ENCODE data around the gene HOXD4.
A peak's percentile ranks its signal among the peaks of the same experiment; 100 is the strongest.

HOXD4 gene

DNA sequence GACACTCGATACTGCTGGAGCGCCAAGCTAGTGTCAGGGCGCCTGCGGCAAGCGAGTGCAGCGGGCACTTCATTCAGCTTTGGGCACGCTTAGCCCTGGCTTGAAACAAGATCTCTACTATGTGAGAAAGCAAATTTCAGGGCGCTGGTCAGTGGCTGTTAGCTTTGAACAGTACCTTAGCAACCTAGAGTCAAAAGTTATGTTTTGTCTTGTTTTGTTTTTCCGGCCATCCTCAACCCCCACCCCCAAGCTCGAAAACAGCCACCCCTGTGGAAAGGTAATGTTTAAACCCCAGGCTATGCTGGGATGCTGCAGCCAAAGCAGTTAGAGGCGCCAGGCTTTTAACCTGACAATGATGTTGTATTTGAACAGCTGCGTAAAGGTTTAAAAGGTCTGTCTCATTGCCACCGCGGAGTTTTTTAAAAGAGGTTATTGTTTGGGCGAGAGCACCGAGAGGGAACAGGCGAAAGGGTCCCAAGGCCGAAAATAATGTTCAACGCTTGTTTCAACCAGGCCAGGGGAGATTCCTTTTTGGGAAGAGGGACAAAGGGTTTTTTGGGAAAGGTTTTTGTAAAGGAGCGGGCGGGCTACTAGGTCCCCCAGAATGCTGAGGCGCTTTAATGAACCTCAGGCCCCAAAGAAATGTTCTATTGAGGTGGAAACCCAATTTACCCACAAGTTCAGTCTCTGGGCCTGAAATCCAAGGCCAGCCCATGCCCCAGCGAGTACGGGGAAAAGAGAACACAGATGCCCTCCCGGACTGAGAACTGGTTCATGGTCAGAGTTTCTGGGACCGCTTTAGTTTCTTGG lies 37.0 kb upstream of the HOXD4 start:
- no peak for DNase-seq

DNA sequence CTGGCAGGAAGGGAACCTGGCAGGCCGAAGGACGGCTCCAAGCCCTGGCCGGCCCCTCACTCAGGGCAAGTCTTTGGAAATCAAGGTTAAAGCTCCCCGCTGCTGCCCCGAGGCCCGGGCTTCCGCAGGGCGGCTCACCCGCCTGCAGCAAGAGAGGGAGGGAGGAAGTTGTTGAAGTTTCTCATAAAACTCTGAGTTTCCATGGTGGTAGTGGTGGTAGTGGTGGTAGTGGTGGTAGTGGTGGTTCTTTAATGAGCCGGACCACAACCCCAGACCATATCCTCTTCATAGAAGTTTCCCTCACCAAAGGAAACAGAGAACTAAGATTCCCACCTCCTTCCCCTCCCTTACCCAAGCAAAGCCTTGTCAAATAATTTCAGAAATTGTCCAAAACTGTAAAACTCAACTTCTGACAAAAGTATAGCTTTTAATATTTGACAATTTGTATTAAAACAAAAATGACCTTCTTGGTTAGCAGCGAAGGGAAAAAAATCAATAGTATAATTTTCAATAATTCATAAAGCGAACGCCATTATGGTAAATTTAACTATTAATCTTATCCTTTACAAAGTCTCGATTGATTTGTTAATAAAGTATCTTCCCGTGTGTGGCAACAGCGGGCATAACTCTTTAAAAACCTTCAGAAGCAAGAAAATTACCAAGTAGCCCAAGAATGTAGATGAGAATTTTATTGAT lies 36.3 kb upstream of the HOXD4 start:
- DNase-seq: no peak

GRCh38 chr2:176115883-176116813 lies 35.2 kb upstream of the HOXD4 start, which contains the start of gene HOXD10:
TSS of gene HOXD10 (plus strand) at chr2:176116778. CDS start at chr2:176116834, 56 bp downstream.
- no peak for DNase-seq

DNA sequence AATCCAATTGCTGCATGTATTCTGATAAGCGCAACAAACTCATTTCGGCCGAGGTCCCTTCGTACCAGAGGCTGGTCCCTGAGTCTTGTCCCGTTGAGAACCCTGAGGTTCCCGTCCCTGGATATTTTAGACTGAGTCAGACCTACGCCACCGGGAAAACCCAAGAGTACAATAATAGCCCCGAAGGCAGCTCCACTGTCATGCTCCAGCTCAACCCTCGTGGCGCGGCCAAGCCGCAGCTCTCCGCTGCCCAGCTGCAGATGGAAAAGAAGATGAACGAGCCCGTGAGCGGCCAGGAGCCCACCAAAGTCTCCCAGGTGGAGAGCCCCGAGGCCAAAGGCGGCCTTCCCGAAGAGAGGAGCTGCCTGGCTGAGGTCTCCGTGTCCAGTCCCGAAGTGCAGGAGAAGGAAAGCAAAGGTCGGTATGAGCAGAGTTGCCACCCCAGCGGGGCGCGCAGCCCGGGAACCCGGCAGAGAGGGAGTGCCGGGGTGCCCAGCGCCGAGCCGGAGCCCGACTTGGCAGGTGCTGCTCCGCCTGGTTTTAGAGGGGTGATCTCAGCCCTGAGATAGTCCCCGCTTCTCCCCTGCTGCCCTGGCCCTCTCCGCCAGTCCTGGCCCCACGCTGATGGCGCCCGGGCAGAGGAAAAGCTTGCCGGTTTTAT lies 34.1 kb upstream of the HOXD4 start:
- DNase-seq: no peak

DNA sequence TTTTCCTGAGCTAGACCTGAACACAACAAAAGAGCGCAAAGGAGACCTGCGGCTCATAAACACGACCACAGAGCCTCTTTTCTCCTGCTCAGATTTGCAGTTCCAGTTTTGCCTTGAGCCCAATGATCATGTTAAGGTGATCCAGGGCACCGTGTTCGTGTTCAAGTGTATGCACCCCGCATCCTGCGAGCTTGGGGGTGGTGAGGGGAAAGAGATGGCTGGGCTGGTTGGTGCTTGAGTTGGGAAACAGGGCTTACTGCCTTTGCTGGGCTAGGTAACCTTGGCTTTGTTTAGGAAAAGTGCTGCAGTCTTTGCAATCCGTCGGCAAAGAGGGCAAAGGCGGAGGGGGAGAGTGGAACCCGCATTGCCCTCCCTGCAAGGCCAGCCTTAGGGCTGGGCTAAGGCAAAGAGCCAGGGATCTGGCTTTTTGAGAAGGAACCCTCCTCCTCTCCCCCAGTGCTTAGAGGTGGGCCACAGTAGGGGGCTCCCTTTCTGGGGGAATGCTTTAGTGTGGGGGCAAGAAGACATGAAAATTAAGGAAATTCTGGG lies 33.5 kb upstream of the HOXD4 start:
- DNase-seq: no peak

DNA sequence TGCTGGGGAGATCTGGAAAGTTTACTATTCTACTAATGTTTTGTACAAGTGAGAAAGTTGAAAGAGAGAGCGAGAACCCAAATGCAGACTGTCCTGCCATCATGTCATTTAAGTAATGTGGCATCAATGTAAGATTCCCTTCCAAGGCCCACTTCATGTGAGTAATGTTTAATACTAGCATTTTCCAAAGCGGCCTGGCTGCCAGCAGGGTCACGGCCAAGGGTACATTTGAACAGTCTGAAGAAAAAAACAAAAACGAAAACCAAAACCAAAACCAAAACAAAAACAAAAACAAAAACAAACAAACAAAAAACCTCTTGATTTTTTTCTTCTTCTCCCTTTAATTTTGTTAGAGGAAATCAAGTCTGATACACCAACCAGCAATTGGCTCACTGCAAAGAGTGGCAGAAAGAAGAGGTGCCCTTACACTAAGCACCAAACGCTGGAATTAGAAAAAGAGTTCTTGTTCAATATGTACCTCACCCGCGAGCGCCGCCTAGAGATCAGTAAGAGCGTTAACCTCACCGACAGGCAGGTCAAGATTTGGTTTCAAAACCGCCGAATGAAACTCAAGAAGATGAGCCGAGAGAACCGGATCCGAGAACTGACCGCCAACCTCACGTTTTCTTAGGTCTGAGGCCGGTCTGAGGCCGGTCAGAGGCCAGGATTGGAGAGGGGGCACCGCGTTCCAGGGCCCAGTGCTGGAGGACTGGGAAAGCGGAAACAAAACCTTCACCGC lies 32.6 kb upstream of the HOXD4 start:
- DNase-seq: no peak

DNA sequence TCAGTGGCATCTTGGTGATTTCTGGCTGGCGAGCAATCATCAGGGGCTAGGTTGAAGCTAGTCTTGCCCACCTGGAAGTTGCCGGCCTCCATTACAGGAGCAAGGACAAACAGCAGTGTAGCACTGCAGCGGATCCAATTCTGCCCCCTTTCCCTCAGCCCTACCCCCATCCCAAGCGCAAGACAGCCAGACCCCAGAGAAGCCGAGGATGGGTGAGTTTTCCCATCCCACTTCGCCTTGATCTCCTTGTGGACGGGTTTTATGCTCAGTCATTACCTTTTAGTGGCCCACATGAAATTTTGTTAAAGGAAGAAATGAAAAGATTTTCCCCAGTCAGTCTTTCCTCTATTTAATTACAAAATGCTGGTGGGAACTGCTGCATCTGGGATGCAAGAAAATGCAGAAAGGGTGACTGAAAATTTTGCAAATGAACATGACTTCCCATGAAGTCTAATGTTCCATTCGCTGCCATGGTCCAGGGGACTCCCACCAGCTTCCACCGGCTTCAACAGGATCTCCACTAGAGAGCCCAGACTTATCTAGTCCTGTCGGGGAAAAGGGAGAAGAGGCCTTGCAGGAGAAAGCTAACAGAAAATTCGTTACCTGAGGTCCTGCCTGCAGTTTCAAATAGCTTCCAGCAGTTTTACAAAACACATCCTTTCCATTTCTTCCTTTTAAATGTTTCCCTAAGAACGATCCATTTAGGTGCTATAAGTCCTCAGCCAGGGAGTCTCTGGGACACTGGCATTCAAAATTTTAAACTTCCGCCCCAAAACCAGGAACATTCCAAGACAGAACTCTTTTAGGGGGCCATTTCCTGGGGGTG lies 30.8 kb upstream of the HOXD4 start:
- no peak for DNase-seq

GRCh38 chr2:176121190-176122051 lies 29.9 kb upstream of the HOXD4 start:
- no peak for DNase-seq

GRCh38 chr2:176122052-176122682 lies 29.2 kb upstream of the HOXD4 start:
- peak; percentile 21 for DNase-seq

DNA sequence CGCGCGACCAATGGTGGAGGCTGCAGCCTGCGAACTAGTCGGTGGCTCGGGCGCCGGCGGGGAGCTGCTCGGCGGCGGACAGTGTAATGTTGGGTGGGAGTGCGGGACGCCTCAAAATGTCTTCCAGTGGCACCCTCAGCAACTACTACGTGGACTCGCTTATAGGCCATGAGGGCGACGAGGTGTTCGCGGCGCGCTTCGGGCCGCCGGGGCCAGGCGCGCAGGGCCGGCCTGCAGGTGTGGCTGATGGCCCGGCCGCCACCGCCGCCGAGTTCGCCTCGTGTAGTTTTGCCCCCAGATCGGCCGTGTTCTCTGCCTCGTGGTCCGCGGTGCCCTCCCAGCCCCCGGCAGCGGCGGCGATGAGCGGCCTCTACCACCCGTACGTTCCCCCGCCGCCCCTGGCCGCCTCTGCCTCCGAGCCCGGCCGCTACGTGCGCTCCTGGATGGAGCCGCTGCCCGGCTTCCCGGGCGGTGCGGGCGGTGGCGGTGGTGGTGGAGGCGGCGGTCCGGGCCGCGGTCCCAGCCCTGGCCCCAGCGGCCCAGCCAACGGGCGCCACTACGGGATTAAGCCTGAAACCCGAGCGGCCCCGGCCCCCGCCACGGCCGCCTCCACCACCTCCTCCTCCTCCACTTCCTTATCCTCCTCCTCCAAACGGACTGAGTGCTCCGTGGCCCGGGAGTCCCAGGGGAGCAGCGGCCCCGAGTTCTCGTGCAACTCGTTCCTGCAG lies 28.5 kb upstream of the HOXD4 start, which contains the start of gene HOXD9:
Gene HOXD9 (plus strand): TSS at position 37 of the 728 bp plus-strand sequence. CDS start 50 bp downstream, at position 87.
- DNase-seq: no peak

DNA sequence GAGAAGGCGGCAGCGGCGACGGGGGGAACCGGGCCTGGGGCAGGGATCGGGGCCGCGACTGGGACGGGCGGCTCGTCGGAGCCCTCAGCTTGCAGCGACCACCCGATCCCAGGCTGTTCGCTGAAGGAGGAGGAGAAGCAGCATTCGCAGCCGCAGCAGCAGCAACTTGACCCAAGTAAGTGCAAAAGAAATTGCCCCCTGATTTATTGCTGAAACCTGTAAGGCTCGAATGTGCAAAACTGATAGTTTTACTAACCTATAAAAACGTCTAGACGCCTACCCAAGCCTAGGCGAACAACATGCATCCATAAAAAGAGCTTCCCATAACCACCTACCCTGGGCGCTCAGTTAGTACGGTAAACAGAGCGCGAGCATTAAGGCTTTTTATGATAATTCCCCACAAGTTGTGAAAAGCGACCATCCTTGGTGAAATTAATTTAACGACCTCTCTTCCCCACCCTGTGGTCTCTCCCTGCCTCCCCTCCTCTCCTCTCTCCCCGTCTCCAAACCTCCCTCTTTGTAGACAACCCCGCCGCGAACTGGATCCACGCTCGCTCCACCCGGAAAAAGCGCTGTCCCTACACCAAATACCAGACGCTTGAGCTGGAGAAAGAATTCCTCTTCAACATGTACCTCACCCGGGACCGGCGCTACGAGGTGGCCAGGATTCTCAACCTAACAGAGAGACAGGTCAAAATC lies 27.8 kb upstream of the HOXD4 start:
- DNase-seq: no peak

DNA sequence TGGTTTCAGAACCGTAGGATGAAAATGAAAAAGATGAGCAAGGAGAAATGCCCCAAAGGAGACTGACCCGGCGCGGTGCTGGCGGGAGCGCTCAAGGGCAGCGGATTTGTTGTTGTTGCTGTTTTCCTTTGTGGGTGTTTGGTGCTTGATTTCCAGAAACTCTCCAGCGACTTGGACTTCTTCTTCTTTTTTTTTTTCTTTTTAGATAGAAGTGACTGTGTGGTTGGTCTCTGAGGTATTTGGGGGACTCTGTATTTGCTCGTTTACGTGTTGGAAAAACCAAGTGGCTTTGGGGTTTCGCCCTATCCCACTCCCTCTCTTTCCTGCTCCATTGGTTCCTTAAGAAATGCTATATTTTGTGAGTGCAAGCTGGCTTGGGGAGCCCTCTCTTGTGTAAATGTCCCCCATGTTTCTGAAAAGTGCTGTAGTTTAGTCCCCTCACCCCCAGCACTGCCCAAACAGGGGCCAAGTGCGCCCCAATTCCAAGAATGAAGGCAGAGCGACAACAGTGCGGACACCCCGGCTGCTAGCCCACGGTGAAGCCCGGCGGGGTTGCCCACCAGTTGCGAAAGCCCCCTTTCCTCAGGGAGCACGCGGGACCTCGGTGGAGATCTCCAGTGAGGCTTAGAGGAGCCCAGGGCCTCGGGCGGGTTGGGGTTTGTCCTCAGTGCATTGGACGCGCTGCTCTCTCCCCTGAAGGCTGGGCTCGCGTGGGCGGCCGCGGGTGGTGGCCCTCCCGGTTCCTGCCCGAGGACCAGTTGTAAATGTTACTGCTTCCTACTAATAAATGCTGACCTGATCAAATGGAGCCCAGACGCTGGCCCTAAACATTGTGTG lies 27.0 kb upstream of the HOXD4 start:
- no peak for DNase-seq

DNA sequence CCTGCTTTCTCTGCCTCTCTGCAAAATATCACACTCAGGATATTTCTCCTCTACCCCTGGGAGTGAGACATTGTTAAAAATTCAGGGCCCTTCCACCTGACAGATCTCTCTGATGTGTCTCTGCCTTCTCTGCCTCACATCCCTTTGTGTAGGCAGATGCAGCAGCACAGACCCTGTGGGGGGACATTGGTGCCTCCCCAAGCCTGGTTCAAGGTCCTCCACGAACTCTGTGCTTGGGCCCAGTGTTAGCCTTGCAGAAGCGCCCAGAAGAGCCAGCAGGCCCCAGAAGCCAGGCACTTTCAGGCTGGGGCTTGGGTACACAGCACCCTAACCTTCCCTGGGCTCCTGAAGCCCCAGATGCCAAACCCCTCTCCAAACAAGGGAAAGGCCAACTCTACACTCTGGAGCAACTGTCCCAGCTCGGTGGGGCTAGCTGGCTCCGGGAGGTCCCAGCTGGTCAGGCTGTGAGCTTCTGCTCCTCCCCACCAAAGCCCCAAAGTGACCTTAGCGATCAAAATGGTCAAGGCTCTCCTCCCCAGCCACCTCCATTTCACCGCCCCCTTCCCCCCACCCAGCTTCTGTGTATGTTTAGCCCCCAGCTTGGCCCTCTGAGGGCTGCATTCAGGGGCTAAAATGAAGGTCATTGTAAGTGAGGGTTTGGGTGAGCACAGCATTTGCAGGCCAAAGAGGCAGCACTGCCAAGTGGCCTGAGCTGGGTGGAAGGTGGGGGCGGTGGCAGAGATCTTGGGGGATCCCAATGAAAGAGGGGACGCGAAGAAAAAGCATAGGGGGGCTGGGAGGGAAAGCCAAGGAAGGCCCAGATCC lies 26.2 kb upstream of the HOXD4 start:
- DNase-seq: no peak

- no peak for DNase-seq
Measured at GRCh38 chr2:176125772-176126054, 25.6 kb upstream of the HOXD4 start.

- peak; percentile 56 for DNase-seq
Measured at GRCh38 chr2:176126929-176127773, 24.2 kb upstream of the HOXD4 start.

All from effector CD8-positive, alpha-beta T cell (primary cell).